NCI-H2196 treated with DMSO at 0.1 percent for 48 hours (cell line): ENCODE data around the gene ARAP2.

ENCODE experiments used
- DNase-seq: peaks from one replicate; lab custom pipeline; 2025; ENCODE audit not compliant: unreplicated experiment; lab: John Stamatoyannopoulos, UW

The ARAP2 gene, protein sequence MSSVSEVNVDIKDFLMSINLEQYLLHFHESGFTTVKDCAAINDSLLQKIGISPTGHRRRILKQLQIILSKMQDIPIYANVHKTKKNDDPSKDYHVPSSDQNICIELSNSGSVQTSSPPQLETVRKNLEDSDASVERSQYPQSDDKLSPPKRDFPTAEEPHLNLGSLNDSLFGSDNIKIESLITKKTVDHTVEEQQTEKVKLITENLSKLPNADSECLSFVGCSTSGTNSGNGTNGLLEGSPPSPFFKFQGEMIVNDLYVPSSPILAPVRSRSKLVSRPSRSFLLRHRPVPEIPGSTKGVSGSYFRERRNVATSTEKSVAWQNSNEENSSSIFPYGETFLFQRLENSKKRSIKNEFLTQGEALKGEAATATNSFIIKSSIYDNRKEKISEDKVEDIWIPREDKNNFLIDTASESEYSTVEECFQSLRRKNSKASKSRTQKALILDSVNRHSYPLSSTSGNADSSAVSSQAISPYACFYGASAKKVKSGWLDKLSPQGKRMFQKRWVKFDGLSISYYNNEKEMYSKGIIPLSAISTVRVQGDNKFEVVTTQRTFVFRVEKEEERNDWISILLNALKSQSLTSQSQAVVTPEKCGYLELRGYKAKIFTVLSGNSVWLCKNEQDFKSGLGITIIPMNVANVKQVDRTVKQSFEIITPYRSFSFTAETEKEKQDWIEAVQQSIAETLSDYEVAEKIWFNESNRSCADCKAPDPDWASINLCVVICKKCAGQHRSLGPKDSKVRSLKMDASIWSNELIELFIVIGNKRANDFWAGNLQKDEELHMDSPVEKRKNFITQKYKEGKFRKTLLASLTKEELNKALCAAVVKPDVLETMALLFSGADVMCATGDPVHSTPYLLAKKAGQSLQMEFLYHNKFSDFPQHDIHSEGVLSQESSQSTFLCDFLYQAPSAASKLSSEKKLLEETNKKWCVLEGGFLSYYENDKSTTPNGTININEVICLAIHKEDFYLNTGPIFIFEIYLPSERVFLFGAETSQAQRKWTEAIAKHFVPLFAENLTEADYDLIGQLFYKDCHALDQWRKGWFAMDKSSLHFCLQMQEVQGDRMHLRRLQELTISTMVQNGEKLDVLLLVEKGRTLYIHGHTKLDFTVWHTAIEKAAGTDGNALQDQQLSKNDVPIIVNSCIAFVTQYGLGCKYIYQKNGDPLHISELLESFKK (N-terminal part only)

DNA sequence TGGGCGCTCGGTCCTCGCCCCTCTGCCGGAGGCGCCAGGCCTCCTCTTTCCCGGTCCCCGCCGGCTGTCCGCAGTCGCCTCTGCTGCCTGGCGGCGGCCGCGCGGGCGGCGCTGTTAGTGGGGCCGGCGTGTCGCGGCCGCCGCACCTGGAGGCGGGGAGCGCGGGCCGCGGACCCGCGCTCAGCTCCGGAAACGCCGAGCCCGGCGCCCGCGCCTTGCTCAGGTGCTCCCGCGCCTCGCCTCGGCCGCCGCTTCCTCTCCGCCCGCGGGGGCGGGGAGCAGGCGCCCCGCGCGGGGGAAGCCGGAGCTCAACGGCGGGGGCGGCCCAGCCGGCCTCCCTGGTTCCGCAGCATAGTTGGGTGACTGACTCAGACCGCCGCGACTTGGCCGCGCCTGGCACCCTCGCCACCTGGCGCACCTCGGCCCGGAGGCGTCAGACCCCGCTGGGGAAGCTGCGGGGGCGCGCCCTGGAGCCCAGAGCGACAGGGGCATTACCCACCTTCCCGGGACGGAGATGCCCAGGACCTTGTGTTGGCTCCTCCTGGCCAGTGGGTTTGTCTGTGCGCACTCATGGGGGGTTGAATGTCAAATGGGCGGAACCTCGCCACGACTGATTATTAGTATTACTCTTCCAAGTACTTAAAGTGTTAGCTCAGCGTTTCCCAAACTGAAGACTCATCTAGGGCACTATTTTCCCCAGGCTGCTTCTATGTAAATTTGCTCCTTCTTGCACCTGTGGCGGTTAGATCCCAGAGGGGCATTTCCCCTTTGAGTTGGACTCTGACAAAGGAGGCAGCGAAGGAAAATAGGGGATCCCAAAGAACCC, at the start of gene ARAP2:
Gene ARAP2, minus strand, starts transcription at position 258 of the 826 bp plus-strand sequence. CDS start 15,028 bp downstream, outside the sequence.
- DNase-seq, result no peak

DNA sequence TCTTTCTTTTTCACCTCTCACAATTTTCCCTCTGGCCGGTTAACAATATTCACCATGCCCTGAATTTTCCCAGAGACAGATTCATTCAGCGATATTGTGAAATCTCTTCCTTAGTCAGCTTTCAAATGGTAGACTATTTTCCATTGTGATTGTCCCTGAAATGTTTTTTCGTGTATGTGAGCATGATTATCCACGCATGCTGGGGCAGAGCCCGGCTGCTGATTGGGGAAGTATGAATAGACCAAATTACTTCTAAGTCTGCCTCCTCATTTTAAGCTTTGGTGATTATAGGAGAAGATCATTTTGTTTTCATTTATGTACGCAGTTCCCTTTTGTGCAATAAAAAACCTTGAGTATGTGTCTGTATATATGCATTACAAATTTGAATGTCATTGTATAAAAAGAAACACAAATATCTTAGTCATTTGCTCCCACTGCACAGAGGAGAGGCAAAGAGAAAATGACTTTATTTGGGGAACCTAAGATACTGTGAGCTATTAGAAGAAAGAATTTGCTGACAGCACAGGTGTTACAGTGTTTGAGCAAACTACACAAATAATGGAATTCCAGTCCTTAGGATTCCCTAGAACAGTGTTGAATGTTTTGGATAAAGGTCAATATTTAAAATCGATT, 48.4 kb upstream of the ARAP2 start:
- no peak for DNase-seq

DNA sequence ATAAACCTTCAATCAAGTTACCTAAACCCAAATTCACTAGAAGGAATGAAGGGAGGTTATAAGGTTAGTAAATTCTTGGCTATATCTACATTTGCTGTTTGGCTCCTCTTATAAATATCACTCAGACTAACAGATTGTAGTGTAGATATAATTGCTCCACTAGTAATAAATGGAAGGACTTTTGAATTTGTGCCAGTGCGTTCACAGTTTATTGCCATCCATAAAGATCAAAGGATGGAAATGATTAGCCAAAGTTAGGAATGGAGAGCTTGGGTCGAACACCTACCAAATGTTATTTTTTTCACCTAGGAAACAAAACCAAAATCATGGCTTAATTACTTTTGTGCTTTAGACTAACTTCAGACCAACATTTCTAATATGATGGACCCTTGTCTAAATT, 46.3 kb upstream of the ARAP2 start:
- no peak for DNase-seq

DNA sequence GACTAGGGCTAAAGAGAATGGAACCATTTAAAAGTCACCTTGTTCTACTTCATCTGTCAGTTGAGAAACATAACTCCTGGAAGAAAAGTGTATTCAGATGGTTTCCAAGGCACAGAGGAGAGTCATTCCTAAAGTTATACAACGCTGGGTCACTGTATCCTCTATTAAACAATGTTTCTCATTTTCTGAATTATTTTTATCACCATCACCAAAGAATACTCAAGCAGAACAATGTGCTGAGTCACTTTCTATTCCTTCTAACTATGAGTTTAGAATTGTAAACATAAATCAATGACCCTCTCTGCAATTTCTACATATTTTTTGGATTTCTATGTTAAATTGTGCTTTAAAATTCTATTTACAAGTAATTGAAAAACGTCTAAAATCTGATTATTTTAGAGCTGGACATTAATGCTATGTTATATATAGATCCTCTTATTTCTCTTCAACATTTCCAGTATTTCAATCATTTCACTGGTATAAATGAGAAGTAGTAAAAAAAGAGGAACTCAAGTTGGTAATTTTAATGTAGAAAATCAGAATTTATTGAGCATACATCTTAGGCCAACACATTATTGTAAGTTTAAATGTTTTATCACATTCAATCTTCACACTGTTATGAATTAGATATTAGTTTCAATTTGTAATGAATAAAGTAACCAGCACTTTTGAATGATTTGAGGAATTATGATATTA, 44.6 kb upstream of the ARAP2 start:
- DNase-seq, result no peak

DNA sequence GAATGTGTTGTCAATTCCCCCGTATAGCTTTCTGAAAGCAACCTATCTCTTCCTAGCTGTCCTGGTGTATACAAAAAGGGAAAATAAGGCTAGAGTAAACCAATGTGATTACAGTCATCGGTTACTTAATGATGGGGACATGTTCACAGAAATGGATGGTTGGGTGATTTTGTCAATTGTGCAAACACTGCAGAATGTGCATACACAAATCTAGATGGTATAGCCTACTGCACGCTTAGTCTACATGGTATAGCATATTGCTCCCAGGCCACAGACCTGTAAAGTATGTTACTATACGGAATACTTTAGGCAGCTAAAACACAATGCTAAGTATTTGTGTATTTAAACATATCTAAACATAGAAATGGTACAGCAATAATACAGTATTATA, 42.2 kb upstream of the ARAP2 start:
- DNase-seq, result no peak

DNA sequence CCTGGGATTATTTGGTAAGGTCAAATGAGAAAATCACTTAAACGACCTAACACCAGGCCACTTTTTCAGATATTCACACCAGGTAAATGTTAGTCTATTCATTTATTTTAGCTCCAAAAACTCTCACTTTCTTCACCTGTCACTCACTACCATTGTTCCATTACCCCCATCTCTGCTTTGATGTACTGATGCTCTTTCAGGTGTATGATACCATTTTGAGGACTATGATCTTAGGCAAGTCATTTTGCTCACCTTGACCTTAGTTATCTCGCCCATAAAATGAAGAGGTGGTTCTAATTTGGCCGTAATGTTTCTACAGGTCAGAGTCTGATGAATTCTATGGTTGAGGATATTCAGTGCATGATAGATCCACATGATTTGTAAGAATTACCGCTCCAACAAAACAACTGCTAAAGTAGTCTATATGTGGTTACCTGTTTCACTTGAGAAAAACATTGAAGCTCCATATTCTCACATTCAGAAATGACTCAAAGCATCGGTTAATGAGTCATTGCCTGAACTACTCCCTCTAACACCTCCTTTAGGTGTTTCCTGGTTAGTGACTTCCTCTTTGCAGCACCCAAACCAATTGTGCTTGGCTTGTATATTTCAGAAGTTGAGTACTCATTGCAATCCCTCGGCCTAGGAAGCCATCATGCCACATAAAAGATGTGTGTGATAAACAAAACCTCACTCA, 41.6 kb upstream of the ARAP2 start:
- DNase-seq, result no peak

DNA sequence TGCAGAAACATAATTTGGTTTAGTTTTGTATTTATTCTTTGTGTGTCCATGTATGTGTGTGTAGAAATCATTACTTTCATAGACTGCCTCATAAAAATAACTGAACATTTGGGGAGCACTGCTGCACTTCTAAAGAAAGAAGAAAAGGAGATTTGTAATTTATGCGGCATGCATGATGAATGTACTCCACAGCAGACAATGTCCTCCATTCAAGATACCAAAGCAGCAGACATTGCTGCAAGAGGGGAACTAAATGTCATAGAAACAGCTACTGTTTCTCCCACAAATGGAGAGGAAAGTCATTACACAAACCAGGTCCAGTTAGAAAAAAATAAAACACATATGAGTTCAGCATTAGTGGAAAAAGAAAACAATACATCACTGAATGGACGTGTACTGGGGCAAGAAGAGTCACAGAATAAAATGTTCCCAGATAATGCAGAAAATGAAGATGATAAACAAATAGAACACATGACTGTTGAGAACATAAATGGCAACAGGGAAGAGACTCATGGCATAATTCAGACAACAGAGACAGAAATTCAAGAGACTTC, 39.7 kb upstream of the ARAP2 start:
- no peak for DNase-seq

DNA sequence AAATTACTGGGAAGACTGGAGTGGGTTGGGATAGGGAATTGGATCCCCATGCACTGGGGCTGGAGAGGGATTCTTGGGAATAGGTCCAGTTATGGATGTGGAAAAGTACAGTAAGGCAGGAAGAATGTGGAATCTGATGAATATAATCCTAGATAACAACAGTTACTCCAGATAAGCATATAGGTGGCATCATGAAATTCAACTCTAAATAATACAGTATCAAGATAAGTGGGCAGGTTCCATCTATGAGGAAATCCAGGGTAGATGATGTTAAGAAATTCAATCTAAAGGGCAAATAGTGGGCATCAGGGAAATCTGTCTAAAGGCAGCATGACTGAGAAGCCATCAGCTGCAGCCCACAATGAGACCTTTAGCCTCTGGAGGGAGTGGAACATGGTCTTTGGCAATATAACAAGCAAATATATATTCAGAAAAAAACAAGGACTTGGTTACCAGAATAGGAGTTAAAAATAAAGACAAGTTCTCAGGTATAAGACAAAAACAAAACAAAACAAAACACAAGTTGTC, 38.3 kb upstream of the ARAP2 start:
- no peak for DNase-seq

DNA sequence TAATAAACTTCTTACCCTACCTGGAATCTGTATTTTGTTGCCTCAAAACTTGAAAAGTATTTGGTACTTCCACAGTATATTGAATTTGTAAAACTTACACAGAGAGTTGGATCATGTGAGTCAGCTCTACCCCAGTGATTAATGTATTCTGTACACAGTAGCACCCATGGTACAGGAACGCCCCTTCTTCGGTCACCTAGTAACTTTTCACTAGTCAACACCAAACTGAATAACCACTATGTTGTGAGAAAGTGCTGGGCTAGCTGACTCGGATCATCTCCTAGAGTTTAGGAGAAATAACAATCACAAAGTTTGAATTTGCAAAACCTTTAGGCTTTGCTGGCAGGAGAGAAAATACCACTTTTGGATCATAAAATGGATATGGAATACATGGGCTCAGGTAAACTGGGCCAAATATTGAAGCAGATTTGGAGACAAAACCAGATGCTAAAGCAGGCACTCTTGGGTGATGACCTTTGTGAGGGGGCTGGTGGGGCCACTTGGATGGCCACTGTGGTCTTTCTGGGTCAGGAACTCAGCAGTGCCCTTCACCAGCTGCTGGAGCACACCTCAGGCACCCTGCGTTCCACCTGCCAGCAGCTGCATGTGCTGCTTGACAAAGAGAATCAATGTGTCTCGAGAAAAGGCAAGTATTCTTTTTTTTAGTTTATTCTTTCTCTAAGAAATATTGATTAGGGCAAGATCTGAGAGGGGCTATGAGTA, 37.2 kb upstream of the ARAP2 start, which contains the start of gene DTHD1:
Gene DTHD1, plus strand, starts transcription at position 233 of the 723 bp plus-strand sequence. Its CDS starts 143 bp downstream, at position 376.
- DNase-seq, result no peak

DNA sequence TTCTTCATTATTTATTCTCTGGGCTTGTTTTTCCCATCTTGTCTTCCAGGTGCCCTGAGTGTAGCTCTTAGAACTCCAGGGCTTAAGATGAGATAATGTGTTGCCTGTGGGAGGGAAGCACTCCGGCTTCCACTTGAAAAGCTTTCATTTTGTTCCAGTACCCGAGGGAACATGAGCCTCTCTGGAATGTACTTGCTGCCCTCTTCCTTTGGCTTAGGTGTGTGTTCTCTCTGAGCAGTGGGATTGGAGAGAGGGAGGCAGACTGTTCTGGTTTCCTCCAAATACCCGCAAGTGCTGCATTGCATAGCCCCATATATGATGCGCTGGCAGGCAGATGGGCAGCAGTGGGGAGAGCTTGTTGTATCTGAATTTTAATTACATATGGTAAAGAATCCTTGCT, 36.2 kb upstream of the ARAP2 start:
- no peak for DNase-seq

DNA sequence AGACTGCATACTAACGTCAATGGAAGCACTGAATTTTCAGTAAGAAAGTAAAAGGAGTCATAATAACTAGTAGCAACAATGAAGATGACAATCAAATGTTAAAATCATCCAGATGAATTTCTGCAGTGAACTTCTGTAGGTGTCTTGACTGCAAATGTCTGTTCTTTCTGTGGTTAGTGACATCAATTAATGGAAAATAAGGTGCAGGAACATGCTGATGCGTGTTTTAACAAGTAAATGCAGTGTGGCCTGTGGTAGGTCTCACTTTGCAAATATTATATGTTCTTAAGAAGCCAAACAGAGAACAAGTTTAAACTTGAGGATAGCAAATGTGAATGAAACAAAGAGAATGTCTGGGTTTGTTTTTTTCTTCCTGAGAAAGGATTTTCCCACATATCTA, 34.5 kb upstream of the ARAP2 start:
- DNase-seq, result no peak

DNA sequence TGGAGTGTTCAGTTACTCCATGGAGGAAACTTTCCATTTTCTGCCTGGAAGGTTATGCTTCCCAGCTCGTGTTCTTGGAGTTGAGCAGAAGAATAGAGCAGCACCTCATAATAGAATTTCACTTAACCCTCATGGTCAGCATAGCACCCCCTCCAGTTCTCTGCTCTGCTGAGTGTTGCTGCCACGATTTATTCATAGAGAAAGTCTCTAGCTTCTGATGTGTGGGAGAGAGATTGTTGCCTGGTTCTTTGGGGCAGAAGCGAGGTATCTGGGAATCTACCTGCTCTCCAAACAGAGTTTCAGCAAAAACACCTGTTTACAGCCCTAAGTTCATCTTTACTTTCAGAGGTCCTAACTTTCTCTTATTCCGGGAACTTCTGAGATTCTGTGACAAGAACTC, 33.2 kb upstream of the ARAP2 start:
- DNase-seq, result no peak

DNA sequence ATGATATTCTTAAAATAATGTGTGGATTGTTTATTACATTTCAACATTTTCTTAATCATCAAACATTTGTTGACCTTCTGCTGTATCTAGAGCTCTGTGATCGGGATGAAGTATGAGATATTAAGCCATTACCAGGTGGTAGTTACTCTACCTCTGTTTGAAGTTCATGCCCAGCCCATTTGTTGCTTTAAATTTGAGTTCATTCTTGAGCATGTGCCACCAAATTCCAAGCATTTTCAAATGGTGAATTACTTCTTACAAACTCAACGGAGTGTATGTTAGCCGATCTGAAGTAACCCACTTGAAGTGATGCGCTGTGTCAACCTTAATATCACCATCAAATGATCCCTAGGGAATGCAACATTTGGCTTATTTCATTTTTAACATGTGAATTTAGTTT, 29.8 kb upstream of the ARAP2 start:
- no peak for DNase-seq

DNA sequence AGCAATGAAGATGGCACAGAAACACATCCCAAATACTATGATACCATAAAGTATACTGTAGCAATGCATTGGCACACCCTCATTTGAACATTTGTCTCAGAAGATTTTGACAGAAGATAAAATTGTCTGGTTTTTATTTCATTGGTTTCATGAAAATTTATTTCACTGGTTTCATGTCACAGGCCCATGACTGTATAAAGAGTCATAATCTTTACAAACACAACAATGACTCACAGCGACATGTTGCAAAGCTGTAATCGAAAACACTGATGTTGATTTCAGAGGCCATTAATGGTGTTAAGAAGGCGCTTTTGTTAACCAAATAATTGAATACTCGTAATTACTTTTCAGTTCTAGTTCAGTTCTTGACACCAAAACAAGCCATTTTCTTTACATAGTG, 29.0 kb upstream of the ARAP2 start:
- no peak for DNase-seq

DNA sequence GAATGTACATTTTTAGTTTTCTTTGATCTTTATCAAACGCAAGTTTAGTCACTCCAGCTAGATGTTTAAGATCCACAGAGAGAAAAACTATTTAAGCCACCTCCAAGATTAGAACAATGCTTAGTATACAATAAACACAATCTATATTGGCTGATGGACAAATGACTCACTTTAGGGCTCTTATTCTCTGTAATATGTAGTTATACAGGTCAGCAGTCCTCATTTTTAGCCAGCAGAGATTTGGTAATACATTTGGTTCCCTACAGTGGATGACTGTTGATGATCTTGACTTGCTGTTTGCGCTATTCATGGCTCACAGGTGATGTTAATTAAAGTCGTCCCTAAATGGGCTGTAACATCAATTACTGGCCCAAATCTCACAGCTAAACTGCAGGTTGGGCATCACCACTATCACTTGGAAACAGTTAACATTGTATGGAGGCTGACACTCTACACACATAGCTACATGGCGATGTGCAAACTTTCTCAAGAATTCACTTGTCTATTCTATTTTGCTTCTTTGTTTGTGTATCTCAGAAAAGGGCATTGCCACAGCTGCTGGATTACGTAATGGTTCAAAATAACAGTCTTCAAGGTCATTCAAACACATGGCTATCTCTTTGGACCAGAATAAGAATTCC, 25.3 kb upstream of the ARAP2 start:
- no peak for DNase-seq

DNA sequence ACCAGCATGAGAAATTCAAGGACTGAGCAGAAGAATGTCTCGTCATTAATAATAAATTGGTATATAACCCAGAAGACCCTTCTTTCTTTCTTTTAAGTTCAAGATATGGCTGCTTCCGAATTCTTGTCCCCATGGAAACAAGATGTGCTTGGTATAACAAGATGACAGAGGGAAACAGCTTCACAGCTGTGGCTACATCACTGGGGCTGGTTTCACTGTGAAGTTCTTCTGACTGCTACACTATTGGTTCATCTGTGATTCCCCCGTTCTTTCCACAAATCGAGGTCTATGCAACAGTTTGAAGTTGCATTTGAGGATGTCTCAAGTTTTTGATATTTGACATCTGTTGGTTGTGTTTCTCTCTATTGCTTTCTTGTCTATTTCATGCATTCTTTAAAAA, 24.8 kb upstream of the ARAP2 start:
- no peak for DNase-seq
